Temporal lobe (tissue), 1 donor: ENCODE results near the gene TDRD6. TPM values are rescaled to one million over a fixed set of nuclear protein-coding genes. Genes with fewer than 3 reads are reported as not detected.

Experiments used
- total RNA-seq: library from RNA; depleted of rRNA; stranded (reverse); fragments of >200 nt; gene quantifications from one replicate; pipeline ENCODE4 v1.2.3, GENCODE V29; 2014

TDRD6 gene
- total RNA-seq, 1 donor from 2014 or later = 0.74 TPM

Other genes starting within 250 kb of the TDRD6 start
- gene RCAN2, start 196.4 kb upstream of the TDRD6 start, total RNA-seq = 10.8 TPM
- 3.0 TPM for gene CYP39A1, start 35.1 kb upstream of the TDRD6 start, total RNA-seq
- gene SLC25A27, start 34.9 kb upstream of the TDRD6 start, total RNA-seq = 26.1 TPM
- gene PLA2G7, start 47.5 kb downstream of the TDRD6 start, total RNA-seq = 1.5 TPM
- 0.25 TPM for gene ANKRD66, start 59.0 kb downstream of the TDRD6 start, total RNA-seq
- under 0.01 TPM for gene MEP1A, start 105.5 kb downstream of the TDRD6 start, total RNA-seq
- 7.9 TPM for gene ADGRF5, start 234.1 kb downstream of the TDRD6 start, total RNA-seq